Measurements from ENCODE around the gene ABCA2.

DNA sequence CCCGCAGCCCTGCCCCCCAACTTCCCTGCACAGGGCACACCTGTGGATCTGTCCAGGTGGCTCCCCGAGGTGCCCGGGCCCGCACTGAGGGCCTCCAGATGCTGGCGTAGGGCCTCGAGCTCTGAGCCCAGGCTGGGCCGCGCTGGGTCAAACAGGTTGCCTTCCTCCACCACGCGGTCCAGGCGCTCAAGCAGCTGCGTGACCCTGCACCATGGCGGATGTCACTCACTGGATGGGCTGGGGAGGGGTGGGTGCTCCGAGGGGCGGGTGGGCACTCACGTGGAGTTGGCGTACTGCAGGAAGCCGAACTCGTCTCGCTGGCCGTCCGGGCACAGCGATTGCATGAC, 5.4 kb downstream of the ABCA2 start:
- TF ChIP-seq, protein P1, sequence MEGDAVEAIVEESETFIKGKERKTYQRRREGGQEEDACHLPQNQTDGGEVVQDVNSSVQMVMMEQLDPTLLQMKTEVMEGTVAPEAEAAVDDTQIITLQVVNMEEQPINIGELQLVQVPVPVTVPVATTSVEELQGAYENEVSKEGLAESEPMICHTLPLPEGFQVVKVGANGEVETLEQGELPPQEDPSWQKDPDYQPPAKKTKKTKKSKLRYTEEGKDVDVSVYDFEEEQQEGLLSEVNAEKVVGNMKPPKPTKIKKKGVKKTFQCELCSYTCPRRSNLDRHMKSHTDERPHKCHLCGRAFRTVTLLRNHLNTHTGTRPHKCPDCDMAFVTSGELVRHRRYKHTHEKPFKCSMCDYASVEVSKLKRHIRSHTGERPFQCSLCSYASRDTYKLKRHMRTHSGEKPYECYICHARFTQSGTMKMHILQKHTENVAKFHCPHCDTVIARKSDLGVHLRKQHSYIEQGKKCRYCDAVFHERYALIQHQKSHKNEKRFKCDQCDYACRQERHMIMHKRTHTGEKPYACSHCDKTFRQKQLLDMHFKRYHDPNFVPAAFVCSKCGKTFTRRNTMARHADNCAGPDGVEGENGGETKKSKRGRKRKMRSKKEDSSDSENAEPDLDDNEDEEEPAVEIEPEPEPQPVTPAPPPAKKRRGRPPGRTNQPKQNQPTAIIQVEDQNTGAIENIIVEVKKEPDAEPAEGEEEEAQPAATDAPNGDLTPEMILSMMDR (IDR thresholded peaks at IDR 0.05): no peak
- no peak for TF ChIP-seq POLR2A (IDR thresholded peaks at IDR 0.05)

Measured in esophagus squamous epithelium (tissue), 4 donors.